NOMO-1 treated with dmso at 0.1 percent for 144 hours (cell line): ENCODE data around the gene KCNN3.

Experiments used
- DNase-seq: peaks from one replicate; lab custom pipeline; 2025; ENCODE audit not compliant: unreplicated experiment; lab: John Stamatoyannopoulos, UW

Gene KCNN3

DNA sequence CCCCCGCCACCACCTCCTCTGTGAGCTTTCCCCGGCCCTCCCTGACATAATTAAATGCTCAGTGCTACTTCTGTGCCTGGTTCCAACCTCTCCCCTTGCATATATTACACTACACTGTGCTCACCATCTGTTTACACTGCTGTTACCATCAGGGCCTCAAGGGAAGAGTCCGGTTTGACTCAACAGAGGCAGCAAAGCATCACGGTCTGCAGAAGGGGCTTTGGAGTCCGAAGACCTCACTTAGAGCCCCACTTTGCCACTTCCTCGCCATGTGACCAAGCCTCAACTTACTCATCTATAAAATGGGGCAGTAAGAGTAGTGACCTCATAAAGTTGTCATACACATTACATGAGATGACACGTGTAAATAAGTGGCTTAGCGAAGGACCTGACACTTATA lies 27.4 kb downstream of the KCNN3 start:
- DNase-seq, result no peak

GRCh38 chr1:154841384-154841783 lies 28.7 kb downstream of the KCNN3 start:
- DNase-seq, result no peak

- DNase-seq, result no peak
These were observed 29.6 kb downstream of the KCNN3 start for GRCh38 chr1:154840269-154841176.

DNA sequence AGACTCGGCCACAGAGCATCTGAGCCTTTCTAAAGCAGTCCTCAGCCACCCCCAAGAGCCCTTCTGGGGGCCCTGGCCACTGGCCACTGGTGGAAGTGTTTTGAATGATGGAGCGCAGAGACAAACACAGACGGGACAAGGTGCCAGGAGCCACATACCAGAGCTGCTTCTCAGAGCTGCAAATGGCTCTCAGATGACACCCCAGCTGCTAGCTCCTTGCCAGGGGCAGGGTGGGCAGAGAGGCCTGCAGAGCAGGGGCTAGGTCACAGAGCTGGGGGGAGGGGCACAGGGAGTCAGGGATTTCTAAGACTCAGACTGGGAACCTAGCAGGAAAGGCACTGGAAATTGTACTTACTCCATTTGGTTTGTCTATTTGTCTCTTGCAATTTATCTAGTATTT lies 30.4 kb downstream of the KCNN3 start:
- DNase-seq, result no peak

DNA sequence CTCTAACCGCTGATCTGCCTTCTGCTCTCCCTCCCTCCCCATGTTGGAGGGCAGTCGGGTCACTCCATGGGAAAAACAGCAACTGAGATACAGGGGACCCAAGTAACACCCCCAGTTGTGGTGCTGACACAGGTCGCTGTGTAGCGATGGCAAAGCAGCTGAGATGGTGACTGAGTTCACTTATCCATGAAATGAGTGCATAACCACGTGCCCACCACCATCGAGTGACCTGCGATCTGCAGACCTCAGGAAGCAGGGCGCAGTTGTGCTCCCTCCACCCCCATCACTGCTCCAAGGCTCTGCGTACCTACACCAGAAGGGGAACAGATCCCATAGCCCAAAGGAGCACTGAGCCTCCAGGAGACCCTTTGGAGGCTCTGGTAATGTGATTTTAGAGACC lies 31.1 kb downstream of the KCNN3 start:
- no peak for DNase-seq

DNA sequence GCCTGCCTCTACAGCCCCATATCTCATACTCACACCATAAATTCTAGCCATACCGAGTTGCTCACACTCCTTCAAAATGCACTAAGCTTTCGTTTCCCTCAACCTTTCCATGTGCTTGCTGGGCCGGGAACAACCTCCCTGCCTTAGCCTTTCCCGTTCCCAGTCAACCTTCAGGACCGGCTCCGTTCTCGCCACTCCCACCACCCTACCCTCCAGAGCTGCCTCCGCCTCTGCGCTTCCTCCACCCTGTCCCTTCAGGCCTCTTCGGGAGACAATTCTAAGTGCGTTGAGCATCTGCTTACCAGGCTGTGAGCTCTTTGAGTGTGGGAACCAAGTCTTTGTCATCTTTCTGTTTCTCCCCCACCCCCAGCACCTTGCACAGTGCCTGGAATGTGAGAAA lies 31.6 kb downstream of the KCNN3 start:
- DNase-seq, result no peak

DNA sequence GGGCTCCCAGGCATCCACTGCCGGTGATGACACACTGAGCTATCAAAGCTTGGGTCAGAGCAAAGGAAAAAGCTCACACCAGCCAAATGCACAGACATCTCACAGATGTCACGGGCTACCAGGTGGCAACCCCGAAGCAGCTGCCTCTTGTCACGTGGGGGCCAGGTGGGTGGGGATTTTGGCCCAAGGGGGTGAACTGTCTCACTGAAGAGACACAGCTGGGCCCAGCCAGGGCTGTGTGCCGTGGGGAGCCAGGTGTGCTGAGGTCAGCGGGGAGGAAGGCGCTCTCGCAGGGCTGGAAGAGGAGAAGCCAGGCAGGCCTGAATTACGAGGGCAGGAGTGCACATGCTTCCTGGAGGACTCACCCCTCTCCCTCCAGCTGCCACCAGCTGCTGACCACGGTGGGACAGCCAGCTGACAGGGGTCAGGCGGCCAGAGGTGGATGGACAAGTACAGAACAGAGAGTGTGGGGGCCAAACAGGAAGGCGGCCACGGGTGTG lies 32.4 kb downstream of the KCNN3 start:
- no peak for DNase-seq

GRCh38 chr1:154837034-154837671 lies 32.9 kb downstream of the KCNN3 start:
- DNase-seq, result no peak

GRCh38 chr1:154835531-154836324 lies 34.4 kb downstream of the KCNN3 start:
- no peak for DNase-seq

GRCh38 chr1:154833841-154834240 lies 36.2 kb downstream of the KCNN3 start:
- no peak for DNase-seq

DNA sequence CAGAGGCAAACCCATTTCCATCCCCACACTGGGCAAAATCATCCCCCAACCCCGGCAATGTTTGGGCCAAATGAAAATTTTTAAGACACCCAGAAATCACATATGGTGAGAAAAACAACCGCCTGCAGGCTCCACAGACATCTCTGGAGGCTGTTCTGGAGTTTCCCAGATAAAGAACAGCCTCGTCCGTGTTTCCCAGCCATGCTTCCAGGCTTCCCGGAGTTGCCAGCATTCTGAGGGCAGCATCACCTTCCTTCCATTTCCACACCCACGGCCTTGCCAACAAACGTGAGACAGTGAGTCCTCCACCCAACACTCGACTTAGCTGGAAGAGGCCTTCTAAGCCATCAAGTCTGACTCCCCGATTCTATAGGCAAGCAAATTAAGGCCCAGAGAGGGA lies 36.9 kb downstream of the KCNN3 start:
- no peak for DNase-seq

DNA sequence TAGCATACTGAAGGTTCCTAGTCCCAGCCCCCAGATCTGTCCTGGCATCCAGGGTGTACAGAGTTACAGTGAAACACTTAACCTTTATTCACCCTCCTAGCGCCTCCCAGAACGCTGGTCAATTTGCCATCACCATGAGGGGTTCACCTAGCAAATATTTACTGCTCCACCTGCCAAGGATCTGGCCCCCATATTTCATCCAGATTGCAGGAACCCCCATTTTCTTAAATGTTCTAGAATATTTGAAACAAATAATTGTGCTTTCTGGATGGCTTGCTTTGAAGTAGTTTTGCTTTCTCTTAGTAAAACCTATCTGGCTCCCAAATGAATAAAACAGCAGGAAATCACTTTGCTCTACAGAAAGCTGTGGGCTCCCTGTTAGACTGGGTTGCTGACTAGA lies 37.7 kb downstream of the KCNN3 start:
- DNase-seq, result no peak

- DNase-seq, result no peak
These were observed 38.6 kb downstream of the KCNN3 start for GRCh38 chr1:154831462-154831861.

GRCh38 chr1:154829062-154829461 lies 41.0 kb downstream of the KCNN3 start:
- DNase-seq, result no peak

- no peak for DNase-seq
These were observed 45.7 kb downstream of the KCNN3 start for GRCh38 chr1:154824179-154825000.

DNA sequence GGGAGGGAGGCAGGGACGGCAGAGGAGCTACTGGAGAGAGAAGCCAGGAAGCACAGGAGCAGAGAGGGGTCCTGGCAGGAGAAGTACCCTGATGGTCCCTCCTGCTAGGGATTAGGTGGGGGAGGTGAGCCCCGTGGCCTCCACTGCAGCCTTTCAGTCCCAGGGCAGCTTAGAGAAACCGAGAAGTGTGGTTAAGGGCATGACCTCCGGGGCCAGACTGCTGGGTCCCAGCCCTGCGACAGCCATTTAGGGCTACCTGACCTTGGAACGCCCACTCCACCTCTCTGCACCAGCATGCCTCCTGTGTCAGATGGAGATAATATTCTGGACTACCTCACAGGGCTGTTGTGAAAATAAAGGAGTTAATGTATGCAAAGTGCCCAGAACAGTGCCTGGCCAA lies 47.4 kb downstream of the KCNN3 start:
- no peak for DNase-seq

GRCh38 chr1:154822233-154822632 lies 47.8 kb downstream of the KCNN3 start:
- DNase-seq, result no peak

GRCh38 chr1:154821083-154821482 lies 49.0 kb downstream of the KCNN3 start:
- no peak for DNase-seq

- DNase-seq, result no peak
These were observed 49.4 kb downstream of the KCNN3 start for GRCh38 chr1:154820646-154821045.
